IPS-NIHi11 (cell line): ENCODE results near the gene MAML3.

ENCODE experiments used
- DNase-seq: peaks from one replicate; pipeline ENCODE4 v3.0.0; 2012; ENCODE audit warnings: mixed read lengths, low spot score

The MAML3 gene

DNA sequence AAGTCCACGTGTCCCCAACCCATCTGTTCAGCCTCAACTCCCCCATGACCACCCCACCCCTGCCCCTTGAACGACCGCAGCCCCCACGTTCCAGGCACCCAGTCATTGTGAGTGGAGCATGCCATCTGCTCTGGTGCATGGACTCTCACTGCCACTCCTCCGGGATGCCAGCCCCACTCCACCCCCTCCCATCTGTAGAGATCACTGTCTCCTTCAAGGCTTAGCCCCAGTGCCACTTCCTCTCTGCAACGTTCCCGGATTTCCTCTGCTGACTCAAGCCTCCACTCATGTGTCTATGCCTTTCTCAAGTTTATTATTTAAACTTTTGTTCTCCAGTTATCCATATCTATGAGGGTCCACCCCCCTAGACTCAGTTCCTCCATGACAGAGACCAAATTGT, 54.0 kb downstream of the MAML3 start:
- no peak for DNase-seq

DNA sequence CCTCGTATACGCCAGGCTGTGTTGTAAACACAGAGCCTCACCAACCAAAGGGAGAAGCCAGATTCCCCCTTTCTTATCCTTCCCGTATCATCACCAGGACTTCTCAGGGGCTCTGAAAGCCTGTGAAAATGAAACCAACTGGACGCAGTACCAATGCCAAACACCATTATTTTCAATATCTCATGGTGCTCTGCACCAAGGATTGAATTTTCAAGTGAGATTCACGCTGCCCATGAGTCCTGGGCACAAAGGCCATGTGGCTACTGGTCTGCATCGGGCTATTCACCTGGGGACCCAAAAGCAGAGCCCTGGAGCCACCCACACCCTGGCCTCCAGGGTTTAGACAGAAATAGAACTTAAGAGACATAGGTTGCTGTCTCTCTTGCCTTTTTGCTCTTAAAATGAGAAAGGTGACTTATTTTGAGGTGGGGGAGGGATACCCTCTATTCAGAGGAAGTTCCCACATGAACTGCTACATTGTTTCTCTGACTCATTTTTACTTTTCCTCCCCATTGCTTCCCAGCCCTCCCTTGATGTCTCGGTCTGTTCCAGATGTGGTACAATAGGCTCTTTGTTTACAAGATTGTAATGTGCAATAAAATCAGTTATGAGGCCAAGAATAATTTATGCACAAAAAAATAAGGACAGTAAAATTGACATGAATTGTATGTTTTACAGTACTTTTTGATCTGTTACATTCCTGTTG, 55.4 kb downstream of the MAML3 start:
- no peak for DNase-seq

GRCh38 chr4:140097572-140097971, 56.4 kb downstream of the MAML3 start:
- DNase-seq: no peak

DNA sequence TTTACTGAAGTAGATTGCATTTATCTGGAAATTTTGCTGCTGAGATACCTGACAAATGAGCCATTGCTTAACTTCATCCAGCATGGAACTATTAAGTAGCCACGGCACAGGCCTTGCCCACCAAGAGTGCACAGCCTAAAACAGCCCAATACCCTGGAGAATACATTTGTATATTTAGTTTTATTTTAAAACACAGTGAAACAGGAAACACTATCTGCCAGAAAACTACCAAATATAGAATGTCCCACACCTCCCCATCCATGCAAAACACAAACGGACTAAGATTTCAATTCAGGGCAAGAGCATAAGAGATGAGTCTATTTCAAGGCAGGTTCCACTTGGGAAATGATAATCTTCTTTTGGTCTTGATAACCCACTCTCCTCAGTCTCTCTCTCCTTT, 57.1 kb downstream of the MAML3 start:
- no peak for DNase-seq

GRCh38 chr4:140096483-140096861, 57.5 kb downstream of the MAML3 start:
- no peak for DNase-seq

DNA sequence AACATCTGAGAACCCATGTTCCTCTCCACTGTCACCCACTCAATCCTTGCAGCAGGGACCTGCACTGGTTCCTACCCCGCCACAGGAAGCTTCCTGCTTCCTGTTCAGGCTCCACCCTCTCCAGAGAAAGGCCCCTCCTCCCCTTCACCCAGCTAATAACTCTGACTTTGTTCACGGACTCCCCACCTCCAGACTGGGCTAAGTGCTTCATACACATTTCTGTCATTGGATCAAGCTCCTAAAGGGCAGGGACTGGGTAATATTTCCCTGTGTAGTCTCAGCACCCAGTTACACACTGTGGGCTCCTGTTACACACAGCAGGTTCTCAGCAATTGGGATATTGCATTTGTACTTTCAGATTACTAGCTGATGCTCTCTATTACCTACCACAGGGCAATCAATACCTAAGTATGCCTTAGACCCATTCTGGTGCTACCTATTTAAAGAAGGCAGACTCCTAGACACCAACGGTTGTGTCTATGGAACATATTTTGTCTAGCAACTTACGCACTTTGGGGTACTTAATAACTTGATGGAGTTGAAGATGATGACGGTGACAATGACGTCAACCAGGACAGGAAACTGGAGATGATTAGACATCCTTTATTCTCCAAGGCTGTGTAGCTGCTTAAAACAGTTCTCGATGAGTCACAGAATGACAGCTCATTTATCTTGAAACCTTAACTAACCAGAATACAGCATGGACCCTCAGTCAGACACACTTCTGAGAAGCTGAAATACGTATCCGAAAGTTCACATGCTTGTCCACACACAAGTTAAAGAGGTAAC, 58.1 kb downstream of the MAML3 start:
- peak; percentile 18 for DNase-seq

GRCh38 chr4:140094438-140095420, 59.3 kb downstream of the MAML3 start:
- peak; percentile 47 for DNase-seq

DNA sequence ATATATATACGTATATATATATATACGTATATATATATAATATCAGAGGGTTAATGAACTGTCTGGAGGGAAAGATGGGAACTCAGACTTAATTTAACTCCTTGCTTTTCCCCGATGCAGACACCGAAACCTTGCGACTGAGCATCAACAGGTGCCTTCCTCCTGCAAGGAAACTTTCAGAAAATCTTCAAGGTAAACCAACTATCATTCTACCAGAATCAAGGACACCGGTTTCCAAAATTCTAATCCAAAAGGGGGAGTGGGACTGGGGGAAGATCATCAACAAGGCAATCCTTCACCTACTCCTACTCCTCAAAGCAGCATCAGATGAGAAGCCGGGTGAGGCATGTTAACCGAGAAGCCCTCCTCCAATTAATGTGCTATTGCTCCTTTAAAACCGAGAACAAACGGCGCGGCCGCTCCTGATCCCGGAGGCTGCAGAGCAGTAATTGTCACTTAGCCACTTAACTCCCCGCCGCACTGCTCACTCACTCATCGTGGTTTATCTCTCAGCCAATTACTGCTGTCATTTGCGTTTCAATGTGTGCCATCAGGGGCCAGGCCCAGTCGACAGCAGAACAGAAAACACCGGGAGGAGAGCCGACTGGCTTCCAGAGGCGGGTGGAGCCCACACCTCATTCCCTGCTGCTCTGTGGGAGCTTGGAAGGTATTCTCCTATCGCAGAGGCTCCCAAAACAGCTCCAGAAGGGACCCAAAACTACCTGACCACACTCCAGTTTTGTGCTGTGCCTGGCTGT, 61.7 kb downstream of the MAML3 start:
- DNase-seq: peak; percentile 50

- DNase-seq: no peak
Observed at GRCh38 chr4:140091305-140091704, 62.7 kb downstream of the MAML3 start.

GRCh38 chr4:140090215-140090731, 63.7 kb downstream of the MAML3 start:
- no peak for DNase-seq

DNA sequence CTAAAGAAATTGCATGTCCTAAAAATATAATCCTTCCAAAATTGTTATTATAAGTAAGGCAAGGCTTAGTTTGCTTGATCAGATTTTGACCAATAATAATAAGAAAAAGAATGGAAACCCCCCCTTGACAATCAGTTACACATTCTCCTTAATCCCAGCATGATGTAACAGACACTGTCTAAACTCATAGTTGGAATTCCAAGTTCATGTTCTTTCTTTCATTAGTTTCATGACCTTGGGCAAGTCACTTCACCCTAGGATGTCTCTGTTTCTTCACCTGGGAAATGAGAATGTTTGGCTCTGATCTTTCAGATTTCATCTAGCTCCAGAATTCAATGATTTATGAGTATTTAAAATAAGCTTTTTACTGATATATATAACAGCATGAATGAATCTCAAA, 64.8 kb downstream of the MAML3 start:
- DNase-seq: no peak

DNA sequence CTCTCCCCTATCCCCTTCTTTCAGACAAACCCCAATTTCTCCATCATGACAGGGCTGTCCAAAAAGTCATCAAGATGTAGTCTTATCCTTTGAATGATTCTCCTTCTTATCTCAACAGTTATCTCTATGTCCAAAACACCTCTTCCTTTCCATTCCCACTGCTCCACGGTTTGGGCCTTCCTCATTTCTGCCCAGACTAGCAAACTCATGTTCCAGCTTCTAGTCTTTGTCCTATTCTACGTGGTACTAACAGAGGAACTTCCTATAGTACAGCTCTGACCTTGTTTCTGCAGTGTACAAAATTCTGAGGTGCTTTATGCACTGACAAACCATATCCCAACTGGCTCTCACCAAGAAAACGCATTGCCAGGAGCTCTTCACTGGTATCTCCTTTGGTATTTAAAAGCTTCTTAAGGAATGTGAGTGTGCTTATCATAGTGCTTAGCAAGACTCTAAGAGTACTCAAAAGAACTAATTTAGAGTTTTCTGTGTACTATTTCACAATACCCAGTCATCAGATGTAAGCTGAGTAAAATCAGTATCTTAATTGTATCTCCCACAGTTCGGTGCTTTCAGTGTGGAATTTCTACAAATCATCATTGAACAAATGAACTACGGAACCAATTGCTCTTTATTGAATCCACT, 65.5 kb downstream of the MAML3 start:
- no peak for DNase-seq

DNA sequence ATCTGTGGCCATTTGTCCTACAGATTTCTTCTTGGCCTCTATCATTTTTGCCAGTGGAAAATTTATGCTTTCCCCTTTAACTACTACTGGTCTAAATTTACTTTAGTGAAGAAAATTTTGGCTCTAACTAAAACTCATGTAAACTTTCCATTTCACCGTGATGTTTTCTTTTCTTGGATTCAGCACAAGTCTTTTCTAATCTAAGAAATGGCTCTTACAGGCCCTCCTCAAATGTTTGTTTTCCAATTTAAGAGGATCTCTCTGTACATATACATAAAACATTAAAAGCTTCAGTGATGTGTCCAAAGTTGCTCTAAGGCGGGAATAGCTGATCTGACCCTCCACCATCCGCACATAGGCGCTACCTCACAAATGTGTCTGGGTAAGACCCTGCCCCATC, 68.1 kb downstream of the MAML3 start:
- DNase-seq: no peak

GRCh38 chr4:140085062-140085622, 68.8 kb downstream of the MAML3 start:
- DNase-seq: no peak

GRCh38 chr4:140084385-140084784, 69.6 kb downstream of the MAML3 start:
- no peak for DNase-seq

- DNase-seq: no peak
Observed at GRCh38 chr4:140082391-140082755, 71.6 kb downstream of the MAML3 start.

DNA sequence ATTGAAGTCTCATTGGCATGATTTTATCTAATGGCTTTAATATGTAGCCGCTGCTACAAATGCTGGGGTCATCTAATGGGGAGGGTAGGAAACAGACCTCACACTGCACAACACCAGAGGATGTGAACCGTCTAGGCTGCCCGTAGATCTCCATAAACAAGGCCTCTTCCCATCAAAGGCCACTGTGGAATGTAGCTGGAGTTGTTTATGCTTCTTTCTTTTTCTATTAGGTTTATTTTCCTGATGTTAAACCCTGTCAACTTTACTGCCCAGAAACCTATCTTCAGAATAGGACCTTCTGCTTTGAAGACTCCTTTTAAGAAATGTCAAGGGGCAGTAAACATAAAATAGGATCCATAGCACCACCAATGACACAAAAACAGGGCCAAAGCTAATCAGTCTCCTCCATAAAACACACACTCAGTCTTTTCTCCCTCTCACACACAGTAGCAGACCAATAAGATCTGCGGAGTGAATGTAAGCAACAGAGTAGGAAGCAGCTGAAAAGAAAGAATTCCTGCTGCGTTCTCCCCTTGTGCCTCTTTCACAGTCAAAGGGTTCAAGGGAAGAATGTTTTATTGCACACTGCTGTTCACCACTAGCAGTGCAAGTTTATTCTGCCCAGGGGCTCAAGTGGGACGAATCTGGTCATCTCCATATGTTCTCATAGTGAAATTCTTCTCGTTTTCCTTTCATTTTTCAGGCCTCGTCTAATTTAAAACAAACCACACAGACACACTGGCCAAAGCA, 72.2 kb downstream of the MAML3 start:
- DNase-seq: no peak

GRCh38 chr4:140080883-140081282, 73.1 kb downstream of the MAML3 start:
- DNase-seq: no peak

- DNase-seq: peak; percentile 79
Observed at GRCh38 chr4:140078366-140078765, 75.6 kb downstream of the MAML3 start.

- no peak for DNase-seq
Observed at GRCh38 chr4:140076307-140076706, 77.7 kb downstream of the MAML3 start.
